H9 (cell line): ENCODE measurements around the gene OR4X2. TPM values are rescaled to one million over a fixed set of nuclear protein-coding genes. Genes with fewer than 3 reads are reported as not detected.

Source experiments
- DNase-seq: peaks from one replicate; pipeline ENCODE4 v3.0.0-alpha.2; 2017
- H2AFZ ChIP-seq: one replicate; pipeline ENCODE4 v1.6.1; 2013; ENCODE audit warnings: mild to moderate bottlenecking, low read length, control low read depth, moderate library complexity
- H2AK5ac ChIP-seq: 2 replicates; pipeline ENCODE4 v1.6.1; 2013; ENCODE audit warnings: low read length, control low read depth, mixed read lengths; ENCODE audit not compliant: insufficient read length
- H2BK120ac ChIP-seq: one replicate; pipeline ENCODE4 v1.6.1; 2013; ENCODE audit warnings: low read depth, mild to moderate bottlenecking, low read length, control low read depth, inconsistent platforms; ENCODE audit not compliant: poor library complexity, severe bottlenecking
- H2BK12ac ChIP-seq: 2 replicates; pipeline ENCODE4 v1.6.1; 2013; ENCODE audit warnings: low read length, control low read depth, mixed read lengths, low read depth; ENCODE audit not compliant: insufficient read length
- H2BK15ac ChIP-seq: 2 replicates; pipeline ENCODE4 v1.6.1; 2013; ENCODE audit warnings: low read depth, low read length, control low read depth
- H2BK20ac ChIP-seq: one replicate; pipeline ENCODE4 v1.6.1; 2013; ENCODE audit warnings: low read depth, mild to moderate bottlenecking, low read length, control low read depth, inconsistent platforms; ENCODE audit not compliant: poor library complexity, severe bottlenecking
- H2BK5ac ChIP-seq: 2 replicates; pipeline ENCODE4 v1.6.1; 2013; ENCODE audit warnings: low read length, control low read depth, mixed read lengths; ENCODE audit not compliant: insufficient read length
- H3K14ac ChIP-seq: 2 replicates; pipeline ENCODE4 v1.6.1; 2013; ENCODE audit warnings: low read length, control low read depth; ENCODE audit not compliant: insufficient read depth
- H3K18ac ChIP-seq: 2 replicates; pipeline ENCODE4 v1.6.1; 2013; ENCODE audit warnings: low read depth, mild to moderate bottlenecking, mixed read lengths, low read length, control low read depth; ENCODE audit not compliant: insufficient read length
- H3K23ac ChIP-seq: 2 replicates; pipeline ENCODE4 v1.6.1; 2013; ENCODE audit warnings: low read length, control low read depth, mixed read lengths, low read depth; ENCODE audit not compliant: insufficient read length
- H3K23me2 ChIP-seq: 2 replicates; pipeline ENCODE4 v1.6.1; 2013; ENCODE audit warnings: low read depth, mild to moderate bottlenecking, mixed read lengths, low read length, control low read depth; ENCODE audit not compliant: insufficient read length, poor library complexity, severe bottlenecking
- H3K27ac ChIP-seq: 2 replicates; pipeline ENCODE4 v1.5.1; 2013; ENCODE audit warnings: low read length, control low read depth, mixed read lengths, low read depth; ENCODE audit not compliant: insufficient read length
- H3K27me3 ChIP-seq: 2 replicates; pipeline ENCODE4 v1.6.1; 2013; ENCODE audit warnings: low read length, control low read depth, inconsistent platforms; ENCODE audit not compliant: insufficient read depth
- H3K4ac ChIP-seq: 2 replicates; pipeline ENCODE4 v1.6.1; 2013; ENCODE audit warnings: low read depth, mild to moderate bottlenecking, control low read depth, inconsistent platforms, low read length, moderate library complexity
- H3K4me1 ChIP-seq: 2 replicates; pipeline ENCODE4 v1.6.1; 2013; ENCODE audit warnings: low read length, control low read depth, inconsistent platforms; ENCODE audit not compliant: insufficient read depth
- H3K4me2 ChIP-seq: 2 replicates; pipeline ENCODE4 v1.6.1; 2013; ENCODE audit warnings: low read length, control low read depth, mixed read lengths; ENCODE audit not compliant: insufficient read length, insufficient read depth
- H3K56ac ChIP-seq: 2 replicates; pipeline ENCODE4 v1.6.1; 2013; ENCODE audit warnings: low read depth, mild to moderate bottlenecking, mixed read lengths, low read length, control low read depth; ENCODE audit not compliant: insufficient read length
- H3K79me1 ChIP-seq: 2 replicates; pipeline ENCODE4 v1.6.1; 2013; ENCODE audit warnings: low read depth, mild to moderate bottlenecking, moderate library complexity, low read length, control low read depth, inconsistent platforms; ENCODE audit not compliant: insufficient read depth, poor library complexity, severe bottlenecking
- H3K79me2 ChIP-seq: 2 replicates; pipeline ENCODE4 v1.6.1; 2013; ENCODE audit warnings: low read length, control low read depth, inconsistent platforms; ENCODE audit not compliant: insufficient read depth
- H3K9ac ChIP-seq: 2 replicates; pipeline ENCODE4 v1.6.1; 2013; ENCODE audit warnings: low read length, control low read depth, mixed read lengths; ENCODE audit not compliant: insufficient read length; ENCODE audit errors: extremely low read depth
- H3K9me3 ChIP-seq: one replicate; pipeline ENCODE4 v1.6.1; 2013; ENCODE audit warnings: low read depth, low read length, inconsistent platforms; ENCODE audit not compliant: control insufficient read depth
- H3T11ph ChIP-seq: one replicate; pipeline ENCODE4 v1.6.1; 2013; ENCODE audit warnings: mild to moderate bottlenecking, low read length, control low read depth, inconsistent platforms
- H4K20me1 ChIP-seq: one replicate; pipeline ENCODE4 v1.6.1; 2013; ENCODE audit not compliant: control insufficient read depth, insufficient read length, insufficient read depth
- H4K5ac ChIP-seq: 2 replicates; pipeline ENCODE4 v1.6.1; 2013; ENCODE audit warnings: low read depth, mild to moderate bottlenecking, mixed read lengths, low read length, control low read depth; ENCODE audit not compliant: insufficient read length
- H4K8ac ChIP-seq: replicated peaks from 2 replicates; pipeline ENCODE4 v1.6.1; 2013; ENCODE audit warnings: low read length, control low read depth, mixed read lengths, low read depth; ENCODE audit not compliant: insufficient read length
- H4K91ac ChIP-seq: 2 replicates; pipeline ENCODE4 v1.6.1; 2013; ENCODE audit warnings: low read depth, mild to moderate bottlenecking, moderate library complexity, mixed read lengths, low read length, control low read depth; ENCODE audit not compliant: insufficient read length
- H3K27ac Mint-ChIP-seq, 3 experiments: 2 replicates in 2 of 3; 3 replicates in 1 of 3; pipeline ENCODE4 v1.8.0; 2020 to 2021; ENCODE audit warnings: mixed read lengths in 3 of 3, mild to moderate bottlenecking in 1 of 3, moderate library complexity in 1 of 3
- H3K27me3 Mint-ChIP-seq: 2 replicates; pipeline ENCODE4 v1.8.0; 2021; ENCODE audit warnings: low read depth, mild to moderate bottlenecking, moderate library complexity, mixed read lengths
- H3K36me3 Mint-ChIP-seq, 3 experiments: 2 replicates in 2 of 3; 3 replicates in 1 of 3; pipeline ENCODE4 v1.8.0; 2020 to 2021; ENCODE audit warnings: low read depth in 3 of 3, mixed read lengths in 3 of 3; ENCODE audit not compliant: insufficient read depth in 1 of 3
- H3K4me1 Mint-ChIP-seq, 2 experiments: 2 replicates each; pipeline ENCODE4 v1.8.0; 2020; ENCODE audit warnings: mixed read lengths in 2 of 2
- H3K4me3 Mint-ChIP-seq, 2 experiments: 2 replicates in 1 of 2; 3 replicates in 1 of 2; pipeline ENCODE4 v1.8.0; 2020 to 2021; ENCODE audit warnings: mild to moderate bottlenecking in 2 of 2, mixed read lengths in 2 of 2, moderate library complexity in 1 of 2
- H3K9me3 Mint-ChIP-seq, 2 experiments: 2 replicates in 1 of 2; 3 replicates in 1 of 2; pipeline ENCODE4 v1.8.0; 2020; ENCODE audit warnings: mild to moderate bottlenecking in 2 of 2, mixed read lengths in 2 of 2, moderate library complexity in 1 of 2
- WGBS: extraction: QIAGEN DNeasy Blood & Tissue Kit; methylation state at CpG from one replicate; pipeline ENCODE4 v1.1.7; 2013; ENCODE audit warnings: missing lambda C conversion rate, low lambda C conversion rate, mixed read lengths; ENCODE audit not compliant: insufficient read length; ENCODE audit errors: extremely low coverage; 5-methylcytosine and 5-hydroxymethylcytosine counted together
- total RNA-seq: library from RNA; stranded (reverse); gene quantifications from 2 replicates; pipeline ENCODE4 v1.2.1, GENCODE V29; 2021
- TF ChIP-seq, protein P1 (sequence below): fragments of 200-600 bp; sonication (generic); conservative IDR thresholded peaks from 3 replicates; pipeline ENCODE4 v1.8.0; 2021; ENCODE audit warnings: antibody characterized with exemption, mild to moderate bottlenecking

OR4X2 gene
- total RNA-seq, 1 experiment from 2014 or later: not detected

DNA sequence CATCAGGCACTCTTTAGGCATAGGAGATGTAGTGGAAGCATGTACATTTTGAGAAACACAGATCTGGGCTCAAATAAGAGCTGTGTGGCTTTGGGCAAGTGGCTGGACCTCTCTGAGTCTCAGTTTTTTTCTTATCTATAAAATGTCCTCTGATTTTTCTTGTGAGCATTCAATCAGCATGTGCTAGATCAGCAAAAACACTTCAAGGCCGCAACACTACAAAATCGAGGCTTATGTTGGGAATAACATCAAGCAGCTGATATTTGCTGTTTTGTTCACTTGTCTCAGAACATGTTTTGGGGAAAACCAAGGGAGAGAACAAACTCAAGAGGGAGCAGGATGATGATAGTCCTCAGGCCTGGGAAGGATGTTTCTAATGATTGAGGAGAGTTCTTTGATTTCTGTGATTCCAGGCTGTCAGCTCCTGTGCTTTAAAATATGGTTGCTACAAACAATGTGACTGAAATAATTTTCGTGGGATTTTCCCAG is 18.6 kb downstream of the OR4X2 start, which contains the start of gene OR4X1:
Gene OR4X1, plus strand, starts transcription at position 439 of the 489 bp plus-strand sequence. Its CDS starts 0 bp downstream, at position 439.
- H2AFZ ChIP-seq: no peak within 1 kb of the TSS
- H3K27me3 ChIP-seq: no peaks in the 10 kb centered on the region
- Mint-ChIP-seq H3K27me3 (peaks cover 3% of the 10 kb centered on the region), H3K4me1 (no peaks in the 10 kb centered on the region), H3K36me3 (peaks cover 0 to 26% (median 14%) of the 10 kb centered on the region in 3 experiments; a peak in 5 of 7 replicates), H3K9me3 (peaks cover 81 to 82% of the 10 kb centered on the region in 2 experiments), H3K27ac (no peak within 1 kb of the TSS), H3K4me3 (no peak within 1 kb of the TSS; a peak in 1 of 5 replicates)
- H4K91ac ChIP-seq: no peak within 1 kb of the TSS
- no peak within 1 kb of the TSS for H3K4ac ChIP-seq
- WGBS: no CpG with 5 or more reads among the region's 3 CpGs
- no peak within 1 kb of the TSS for H2BK15ac ChIP-seq
- H3K4me2 ChIP-seq: no peak within 1 kb of the TSS
- H3T11ph ChIP-seq: no peak within 1 kb of the TSS
- no peak within 1 kb of the TSS for H3K27ac ChIP-seq
- H3K4me1 ChIP-seq: no peaks in the 10 kb centered on the region
- no peaks in the 10 kb centered on the region for H3K79me1 ChIP-seq
- H4K8ac ChIP-seq: no peak within 1 kb of the TSS
- no peak within 1 kb of the TSS for H2BK20ac ChIP-seq
- H3K79me2 ChIP-seq: no peaks in the 10 kb centered on the region
- no peak within 1 kb of the TSS for H3K23ac ChIP-seq
- no peak for DNase-seq
- TF ChIP-seq, protein P1, sequence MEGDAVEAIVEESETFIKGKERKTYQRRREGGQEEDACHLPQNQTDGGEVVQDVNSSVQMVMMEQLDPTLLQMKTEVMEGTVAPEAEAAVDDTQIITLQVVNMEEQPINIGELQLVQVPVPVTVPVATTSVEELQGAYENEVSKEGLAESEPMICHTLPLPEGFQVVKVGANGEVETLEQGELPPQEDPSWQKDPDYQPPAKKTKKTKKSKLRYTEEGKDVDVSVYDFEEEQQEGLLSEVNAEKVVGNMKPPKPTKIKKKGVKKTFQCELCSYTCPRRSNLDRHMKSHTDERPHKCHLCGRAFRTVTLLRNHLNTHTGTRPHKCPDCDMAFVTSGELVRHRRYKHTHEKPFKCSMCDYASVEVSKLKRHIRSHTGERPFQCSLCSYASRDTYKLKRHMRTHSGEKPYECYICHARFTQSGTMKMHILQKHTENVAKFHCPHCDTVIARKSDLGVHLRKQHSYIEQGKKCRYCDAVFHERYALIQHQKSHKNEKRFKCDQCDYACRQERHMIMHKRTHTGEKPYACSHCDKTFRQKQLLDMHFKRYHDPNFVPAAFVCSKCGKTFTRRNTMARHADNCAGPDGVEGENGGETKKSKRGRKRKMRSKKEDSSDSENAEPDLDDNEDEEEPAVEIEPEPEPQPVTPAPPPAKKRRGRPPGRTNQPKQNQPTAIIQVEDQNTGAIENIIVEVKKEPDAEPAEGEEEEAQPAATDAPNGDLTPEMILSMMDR: no peak
- no peak within 1 kb of the TSS for H3K56ac ChIP-seq
- H3K18ac ChIP-seq: no peak within 1 kb of the TSS
- no peak within 1 kb of the TSS for H2BK12ac ChIP-seq
- H3K9ac ChIP-seq: no peak within 1 kb of the TSS
- no peaks in the 10 kb centered on the region for H3K23me2 ChIP-seq
- no peak within 1 kb of the TSS for H3K14ac ChIP-seq
- no peak within 1 kb of the TSS for H2BK5ac ChIP-seq
- no peak within 1 kb of the TSS for H2AK5ac ChIP-seq
- H4K5ac ChIP-seq: no peak within 1 kb of the TSS
- peaks cover 65% of the 10 kb centered on the region for H3K9me3 ChIP-seq
- no peaks in the 10 kb centered on the region for H4K20me1 ChIP-seq
- H2BK120ac ChIP-seq: no peak within 1 kb of the TSS
